GM06990 (cell line): ENCODE measurements around the gene TUT4.

ENCODE experiments used
- DNase-seq: peaks from one replicate; pipeline ENCODE4 v3.0.0-alpha.2; 2011; ENCODE audit not compliant: insufficient read length; ENCODE audit errors: extremely low read depth
- H3K27me3 ChIP-seq: replicated peaks from 2 replicates; pipeline ENCODE4 v1.6.0; 2011; ENCODE audit warnings: low read length; ENCODE audit not compliant: control insufficient read depth, insufficient read depth
- H3K36me3 ChIP-seq: 2 replicates; pipeline ENCODE4 v1.5.1; 2011; ENCODE audit warnings: low read length; ENCODE audit not compliant: control insufficient read depth, insufficient read depth
- H3K4me3 ChIP-seq: replicated peaks from 2 replicates; pipeline ENCODE4 v1.5.1; 2011; ENCODE audit warnings: low read depth, mild to moderate bottlenecking, control low read depth, low read length
- CTCF ChIP-seq: IDR thresholded peaks from 2 replicates; pipeline ENCODE4 v1.5.1; 2011; ENCODE audit warnings: low read length, control low read depth, mild to moderate bottlenecking, inconsistent platforms; ENCODE audit not compliant: insufficient read depth, poor library complexity, severe bottlenecking

TUT4 gene

GRCh38 chr1:52531249-52531872 is 21.5 kb downstream of the TUT4 start:
- Histone ChIP-seq H3K27me3 (no peaks in the 10 kb centered on the region), H3K4me3 (no peak overlapping the region), H3K36me3 (no peaks in the 10 kb centered on the region; the same call in 1 of the 2 replicates)
- no peak for TF ChIP-seq CTCF
- no peak for DNase-seq

- no peak for TF ChIP-seq CTCF
Measured at GRCh38 chr1:52530563-52531144, 22.2 kb downstream of the TUT4 start.

GRCh38 chr1:52523376-52523775 is 29.5 kb downstream of the TUT4 start:
- H3K27me3 ChIP-seq, result no peaks in the 10 kb centered on the region
- DNase-seq, result no peak
- no peak overlapping the region for H3K4me3 ChIP-seq
- no peak for TF ChIP-seq CTCF
- H3K36me3 ChIP-seq, result peaks cover 1% of the 10 kb centered on the region

More at GRCh38 chr1:52530563-52531144, 22.2 kb downstream of the TUT4 start:
- DNase-seq, result no peak
- no peak overlapping the region; the same call in 1 of the 2 replicates for H3K4me3 ChIP-seq
- H3K27me3 ChIP-seq, result no peaks in the 10 kb centered on the region
- peaks cover under 1% of the 10 kb centered on the region; the same call in 1 of the 2 replicates for H3K36me3 ChIP-seq

GRCh38 chr1:52520148-52520547 is 32.7 kb downstream of the TUT4 start:
- peak; percentile 14 for DNase-seq
- no peak for TF ChIP-seq CTCF
- Histone ChIP-seq H3K4me3 (no peak overlapping the region), H3K27me3 (no peaks in the 10 kb centered on the region), H3K36me3 (no peaks in the 10 kb centered on the region; the same call in 1 of the 2 replicates)

GRCh38 chr1:52518962-52519361 is 33.9 kb downstream of the TUT4 start:
- Histone ChIP-seq H3K4me3 (no peak overlapping the region), H3K27me3 (no peaks in the 10 kb centered on the region), H3K36me3 (no peaks in the 10 kb centered on the region)
- DNase-seq, result no peak
- TF ChIP-seq CTCF, result no peak
